Stimulated activated CD8-positive, alpha-beta memory T cell treated with anti-CD3 and anti-CD28 coated beads, Interleukin-7, amount 100 ng/mL, for 24 hours (primary cell): ENCODE data around the gene CNOT4.
"Not testable (repeated sequence)": the region's sequence is repeated elsewhere in the genome, so short reads cannot be mapped to it uniquely, and the experiment has no call there.

ENCODE experiments used
- DNase-seq: peaks from one replicate; pipeline ENCODE4 v3.0.0-alpha.2; 2020; ENCODE audit warnings: low read depth

The CNOT4 gene

GRCh38 chr7:135512135-135512887, 2.4 kb upstream of the CNOT4 start:
- no peak for DNase-seq

GRCh38 chr7:135510592-135511183, 786 bp upstream of the CNOT4 start:
- no peak for DNase-seq

- no peak for DNase-seq
Observed at GRCh38 chr7:135509589-135509838, 388 bp downstream of the CNOT4 start.

- DNase-seq = peak; percentile 2
Observed at GRCh38 chr7:135508883-135509588, 866 bp downstream of the CNOT4 start.

DNA sequence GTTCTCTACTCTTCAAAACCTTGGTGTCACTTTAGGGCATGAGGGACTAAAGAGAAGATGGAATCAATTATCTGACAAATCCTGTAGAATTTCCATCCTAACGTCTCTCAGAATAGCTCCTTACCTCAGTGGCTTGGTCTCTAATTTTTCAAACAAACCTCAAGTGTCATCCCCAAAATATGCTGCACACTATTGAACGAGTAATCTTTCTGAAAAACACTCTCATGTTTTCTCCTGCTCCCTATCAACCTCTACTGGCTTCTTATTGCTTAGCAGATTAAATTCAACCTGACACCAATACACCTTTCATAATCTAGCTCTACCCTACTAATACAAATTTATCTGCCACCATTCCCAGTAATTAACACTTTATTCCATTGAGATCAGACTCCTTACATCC, 8.5 kb downstream of the CNOT4 start:
- no peak for DNase-seq

- DNase-seq = no peak
Observed at GRCh38 chr7:135499818-135500217, 10.1 kb downstream of the CNOT4 start.

DNA sequence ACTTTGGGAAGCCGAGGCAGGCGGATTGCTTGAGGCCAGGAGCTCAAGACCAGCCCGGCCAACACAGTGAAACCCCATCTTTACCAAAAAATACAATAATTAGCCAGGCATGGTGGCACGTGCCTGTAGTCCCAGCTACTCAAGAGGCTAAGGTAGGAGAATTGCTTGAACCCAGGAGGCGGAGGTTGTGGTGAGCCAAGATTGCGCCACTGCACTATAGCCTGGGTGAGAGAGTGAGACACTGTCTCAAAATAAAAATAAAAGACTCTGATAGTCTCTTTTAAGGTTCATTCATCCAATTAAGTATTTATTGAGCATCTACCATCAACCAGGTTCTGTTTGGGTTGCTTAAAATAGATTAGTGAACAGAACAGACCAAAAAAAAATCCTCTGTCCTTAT, 12.7 kb downstream of the CNOT4 start:
- not testable (repeated sequence) for DNase-seq

DNA sequence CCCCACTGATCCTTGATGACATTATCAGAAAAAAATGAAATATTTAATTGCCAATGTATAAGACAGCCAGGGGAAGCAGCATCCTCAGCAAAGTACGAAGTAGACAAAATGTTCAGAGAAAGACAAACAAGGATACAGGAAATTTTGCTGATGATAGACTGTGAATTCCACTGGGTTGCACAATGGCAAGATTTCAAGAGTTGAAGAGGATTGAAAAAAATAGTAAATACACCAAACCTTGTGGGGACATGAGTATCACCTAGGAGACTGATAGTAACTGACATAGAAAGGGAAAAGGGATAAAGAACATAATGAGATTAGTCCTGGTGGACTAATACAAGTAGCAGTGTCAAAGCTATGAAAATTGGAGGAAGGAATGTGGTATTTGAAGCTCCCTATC, 16.5 kb downstream of the CNOT4 start:
- DNase-seq = no peak

DNA sequence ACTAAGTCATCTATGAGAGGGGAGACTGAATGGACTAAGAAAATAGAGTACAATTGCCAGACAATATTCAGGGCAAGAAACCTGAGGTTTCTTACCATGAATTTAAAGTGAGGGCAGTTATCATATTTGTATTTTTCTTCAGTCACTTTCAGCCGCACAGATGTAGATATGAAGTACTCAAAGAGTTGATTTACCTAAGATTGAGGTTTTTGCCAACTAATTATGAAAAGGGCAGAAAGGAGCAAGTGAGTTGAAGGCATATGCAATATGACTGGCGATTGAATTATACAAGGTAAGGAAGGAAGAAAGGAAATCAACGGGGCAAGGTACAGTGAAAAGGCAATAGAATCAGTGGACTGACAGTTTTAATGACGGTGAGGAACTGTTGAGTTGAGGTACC, 17.8 kb downstream of the CNOT4 start:
- DNase-seq = no peak

DNA sequence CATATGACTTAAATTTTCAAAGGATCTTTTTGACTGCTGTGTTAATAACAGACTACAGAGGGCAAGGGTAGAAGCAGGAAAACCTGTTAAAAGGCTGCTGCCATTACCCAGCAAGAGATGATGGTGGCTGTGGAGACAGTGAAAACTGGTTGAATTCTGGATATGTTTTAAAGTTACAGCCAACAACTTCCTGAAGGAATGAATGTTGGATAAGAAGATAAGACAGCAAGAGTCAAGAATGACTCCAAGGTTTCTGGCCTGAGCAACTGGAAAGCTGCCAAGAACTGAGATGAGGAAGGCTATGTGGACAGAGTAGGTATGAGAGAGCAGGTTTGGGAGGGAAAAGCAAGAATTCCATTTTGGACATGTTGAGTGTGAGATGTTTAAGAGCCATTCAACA, 19.1 kb downstream of the CNOT4 start:
- no peak for DNase-seq

DNA sequence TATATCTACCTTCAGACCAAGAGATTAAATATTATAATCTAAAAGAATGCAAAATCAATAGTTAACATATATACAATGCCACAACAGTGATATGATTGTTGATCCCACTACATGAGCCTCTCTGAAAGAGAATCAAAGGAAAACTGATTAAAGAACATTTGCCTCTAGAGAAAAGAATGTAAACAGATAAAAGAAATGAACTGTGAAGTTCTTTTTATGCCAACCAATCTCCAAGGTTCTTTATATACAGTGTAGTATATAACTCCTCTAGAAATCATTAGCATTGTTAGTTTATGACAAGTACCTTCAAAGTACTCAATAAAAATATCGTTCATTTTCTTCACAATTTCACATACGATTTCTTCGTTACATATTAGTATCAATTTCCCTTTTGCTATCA, 20.1 kb downstream of the CNOT4 start:
- no peak for DNase-seq

DNA sequence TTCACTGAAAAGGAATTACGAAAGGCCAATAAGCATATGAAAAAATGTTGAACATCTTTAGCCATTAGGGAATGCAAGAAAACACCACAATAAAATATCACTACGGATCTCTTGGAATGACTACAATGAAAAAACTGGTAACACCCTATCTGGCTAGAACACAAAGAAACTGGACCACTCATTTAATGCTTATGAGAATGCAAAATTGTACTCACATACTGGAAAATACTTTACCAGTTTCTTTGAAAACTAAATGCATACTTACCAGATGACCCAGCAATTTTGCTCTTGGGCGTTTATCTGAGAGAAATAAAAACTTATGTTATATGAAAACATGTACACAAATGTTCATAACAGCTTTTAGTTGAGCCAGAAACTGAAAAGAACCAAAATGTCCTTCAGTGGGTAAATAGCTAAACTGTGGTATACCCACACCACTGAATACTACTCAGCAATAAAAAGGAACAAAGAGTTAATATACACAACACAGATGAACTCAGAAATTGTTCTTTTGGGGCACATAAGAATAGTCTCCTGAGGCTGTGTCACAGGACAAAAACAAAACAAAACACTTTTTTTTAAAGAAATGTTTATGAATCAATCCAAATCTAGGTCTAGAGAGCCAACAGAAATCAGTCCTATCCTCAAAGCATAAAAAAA, 23.5 kb downstream of the CNOT4 start:
- DNase-seq = no peak

GRCh38 chr7:135481598-135481979, 28.3 kb downstream of the CNOT4 start:
- DNase-seq = no peak

- no peak for DNase-seq
Observed at GRCh38 chr7:135480966-135481597, 28.8 kb downstream of the CNOT4 start.

DNA sequence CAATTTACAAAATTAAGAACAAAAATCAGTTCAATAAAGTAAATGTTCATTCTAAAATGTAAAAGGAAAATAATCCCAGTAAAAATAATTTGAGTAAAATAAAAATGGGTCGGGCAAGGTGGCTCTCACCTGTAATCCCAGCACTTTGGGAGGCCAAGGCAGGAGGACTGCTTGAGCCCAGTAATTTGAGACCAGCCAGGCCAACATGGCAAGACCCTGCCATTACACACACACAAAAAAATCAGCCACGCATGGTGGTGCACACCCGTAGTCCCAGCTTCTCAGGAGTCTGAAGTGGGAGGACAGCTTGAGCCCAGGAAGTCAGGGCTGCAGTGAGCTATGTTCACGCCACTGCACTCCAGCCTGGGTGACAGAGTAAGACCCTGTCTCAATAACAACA, 34.4 kb downstream of the CNOT4 start:
- no peak for DNase-seq

DNA sequence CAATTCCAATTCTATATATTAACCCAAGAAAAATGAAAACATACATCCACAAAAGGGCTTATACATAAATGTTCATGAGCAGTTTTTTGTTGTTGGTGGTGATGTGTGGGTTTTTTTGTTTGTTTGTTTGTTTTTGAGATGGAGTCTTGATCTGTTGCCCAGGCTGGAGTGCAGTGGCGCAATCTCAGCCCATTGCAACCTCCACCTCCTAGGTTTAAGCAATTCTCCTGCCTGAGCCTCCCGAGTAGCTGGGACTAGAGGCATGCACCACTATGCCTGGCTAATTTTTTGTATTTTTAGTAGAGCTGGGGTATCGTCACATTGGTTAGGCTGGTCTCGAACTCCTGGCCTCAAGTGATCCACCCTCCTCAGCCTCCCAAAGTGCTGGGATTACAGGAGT, 40.2 kb downstream of the CNOT4 start:
- DNase-seq = not testable (repeated sequence)

DNA sequence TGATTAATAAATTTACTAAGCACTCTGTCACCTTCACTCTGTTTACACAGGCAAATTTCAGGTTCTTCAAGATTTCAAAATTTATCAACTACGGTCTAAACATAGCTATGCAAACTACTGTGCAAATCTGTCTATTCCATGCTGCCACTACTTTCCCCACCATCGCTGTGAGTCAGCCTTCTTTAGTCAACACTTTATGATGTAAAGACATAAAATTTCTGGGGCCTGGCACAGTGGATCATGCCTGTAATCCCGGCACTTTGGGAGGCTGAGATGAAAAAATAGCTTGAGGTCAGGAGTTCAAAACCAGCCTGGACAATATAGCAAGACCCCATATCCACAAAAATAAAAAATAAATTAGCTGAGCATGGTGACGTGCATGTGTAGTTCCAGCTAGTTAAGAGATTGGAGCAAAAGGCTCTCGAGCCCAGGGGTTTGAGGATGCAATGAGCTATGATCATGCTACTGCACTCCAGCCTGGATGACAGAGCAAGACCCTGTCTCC, 42.6 kb downstream of the CNOT4 start:
- DNase-seq = no peak

DNA sequence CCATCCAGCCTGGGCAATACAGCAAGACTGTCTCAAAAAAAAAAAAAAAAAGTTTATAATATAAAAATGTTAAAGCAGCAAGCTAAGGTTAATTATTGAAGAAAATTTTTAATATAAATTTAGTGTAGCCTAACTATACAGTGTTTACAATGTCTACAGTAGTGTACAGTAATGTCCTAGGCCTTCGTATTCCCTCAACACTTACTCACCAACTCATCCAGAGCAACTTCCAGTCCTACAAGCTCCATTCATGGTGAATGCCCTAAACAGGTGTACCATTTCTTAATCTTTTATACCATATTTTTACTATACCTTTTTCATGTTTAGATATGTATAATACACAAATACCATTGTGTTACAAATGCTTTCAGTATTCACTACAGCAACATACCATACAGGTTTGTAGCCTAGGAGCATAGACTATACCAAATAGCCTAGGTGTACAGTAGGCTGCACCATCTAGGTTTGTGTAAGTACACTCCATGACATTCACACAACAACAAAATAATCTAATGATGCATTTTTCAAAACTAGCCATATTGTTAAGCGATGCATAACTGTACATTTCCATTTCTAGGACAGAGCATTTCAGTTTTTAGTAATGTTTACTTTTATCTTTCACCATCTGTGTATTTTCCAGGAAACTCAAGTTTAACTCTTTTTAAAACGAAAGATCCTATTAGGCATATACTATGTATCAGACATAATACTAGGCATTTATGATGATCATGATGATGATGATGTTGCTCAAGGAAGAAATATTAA, 43.3 kb downstream of the CNOT4 start:
- no peak for DNase-seq

DNA sequence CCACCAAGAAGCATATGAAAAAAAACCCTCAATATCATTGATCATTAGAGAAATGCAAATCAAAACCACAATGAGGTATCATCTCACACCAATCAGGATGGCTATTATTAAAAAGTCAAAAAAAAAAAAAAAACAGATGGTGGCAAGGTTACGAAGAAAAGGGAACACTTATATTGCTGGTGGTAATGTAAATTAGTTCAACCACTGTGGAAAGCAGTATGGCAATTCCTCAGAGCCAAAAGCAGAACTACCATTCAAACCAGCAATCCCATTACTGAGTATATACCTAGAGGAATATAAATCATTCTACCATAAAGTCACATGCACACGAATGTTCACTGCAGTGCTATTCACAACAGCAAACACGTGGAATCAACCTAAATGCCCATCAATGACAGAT, 46.0 kb downstream of the CNOT4 start:
- no peak for DNase-seq

GRCh38 chr7:135459951-135460567, 49.8 kb downstream of the CNOT4 start:
- no peak for DNase-seq

DNA sequence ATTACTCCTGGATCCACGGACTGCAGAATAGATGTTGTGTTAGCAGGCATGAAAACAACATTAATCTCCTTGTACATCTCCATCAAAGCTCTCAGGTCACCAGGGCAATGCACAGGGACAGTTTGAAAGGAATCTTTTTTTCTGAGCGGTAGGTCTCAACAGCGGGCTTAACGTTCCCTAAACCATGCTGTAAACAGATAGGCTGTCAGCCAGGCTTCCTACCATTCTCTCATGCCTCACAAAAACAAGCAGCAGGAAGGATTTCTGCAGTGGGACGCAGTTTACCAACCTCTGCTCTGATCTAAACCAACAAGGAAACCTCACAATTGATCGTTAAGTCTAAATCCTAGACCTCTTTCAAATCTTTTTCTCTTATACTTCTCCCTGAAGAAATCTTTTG, 50.8 kb downstream of the CNOT4 start:
- DNase-seq = no peak
